Measurements from ENCODE around the gene EZH1.

The EZH1 gene

GRCh38 chr17:42744806-42745617 lies at the start of gene EZH1:
EZH1 (minus strand) TSS chr17:42745040; CDS start chr17:42728941, 16,099 bp downstream.
- DNase-seq (ENCODE audit: low spot score), result peak; percentile 100

DNA sequence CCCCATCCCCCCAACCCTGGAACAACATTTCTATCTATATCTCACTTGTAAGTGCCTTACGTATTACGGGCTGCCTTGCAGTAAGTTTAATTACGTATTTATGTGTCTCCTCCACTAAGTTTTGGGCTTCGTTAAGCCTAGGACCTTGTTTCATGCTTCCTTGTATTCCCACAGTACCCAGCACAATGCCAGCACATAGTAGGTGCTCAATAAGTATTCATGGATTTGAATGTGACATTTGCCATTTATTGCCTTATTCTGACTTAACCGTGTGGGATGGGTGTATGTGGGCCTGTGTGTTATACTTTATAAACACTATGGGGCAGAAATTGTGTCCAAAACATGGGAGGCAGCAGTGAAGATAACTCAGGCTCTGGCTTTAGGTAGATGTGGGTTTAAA lies 47.7 kb upstream of the EZH1 start:
- no peak for DNase-seq (ENCODE audit: low spot score)

DNA sequence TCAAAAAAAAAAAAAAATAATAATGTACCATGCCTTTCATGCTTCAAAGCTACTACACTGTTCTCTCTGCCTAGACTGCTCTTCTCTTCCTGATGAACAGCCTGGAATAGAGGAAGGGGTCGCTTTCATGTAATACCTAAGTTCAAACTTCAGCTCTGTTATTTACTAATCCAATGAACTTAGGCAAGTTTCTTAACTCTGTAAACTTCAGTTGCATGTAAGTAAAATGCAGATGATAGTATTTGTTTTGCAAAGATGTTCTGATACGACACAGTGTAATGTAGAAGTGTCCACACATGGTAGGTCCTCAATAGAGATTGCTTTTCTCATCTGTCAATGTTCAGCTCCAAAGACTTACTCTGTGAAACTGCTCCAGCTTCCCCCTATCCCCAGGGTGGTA lies 47.1 kb upstream of the EZH1 start:
- no peak for DNase-seq (ENCODE audit: low spot score)

- no peak for DNase-seq (ENCODE audit: low spot score)
Observed at GRCh38 chr17:42787266-42787665, 42.4 kb upstream of the EZH1 start.

GRCh38 chr17:42784811-42785592 lies 40.2 kb upstream of the EZH1 start:
- DNase-seq (ENCODE audit: low spot score), result no peak

- DNase-seq (ENCODE audit: low spot score), result no peak
Observed at GRCh38 chr17:42784409-42784808, 39.6 kb upstream of the EZH1 start.

DNA sequence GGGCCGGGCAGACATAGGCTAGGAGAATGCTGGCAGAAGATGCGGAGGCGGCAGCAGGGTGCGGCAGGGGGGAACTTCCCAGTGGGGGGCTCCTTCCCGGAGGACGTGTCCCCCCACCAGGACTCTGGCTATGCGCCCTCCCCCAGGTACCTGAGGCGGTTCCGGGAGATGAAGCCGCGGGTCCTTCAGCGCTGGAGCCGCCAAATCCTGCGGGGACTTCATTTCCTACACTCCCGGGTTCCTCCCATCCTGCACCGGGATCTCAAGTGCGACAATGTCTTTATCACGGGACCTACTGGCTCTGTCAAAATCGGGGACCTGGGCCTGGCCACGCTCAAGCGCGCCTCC lies 38.9 kb upstream of the EZH1 start:
- no peak for DNase-seq (ENCODE audit: low spot score)

DNA sequence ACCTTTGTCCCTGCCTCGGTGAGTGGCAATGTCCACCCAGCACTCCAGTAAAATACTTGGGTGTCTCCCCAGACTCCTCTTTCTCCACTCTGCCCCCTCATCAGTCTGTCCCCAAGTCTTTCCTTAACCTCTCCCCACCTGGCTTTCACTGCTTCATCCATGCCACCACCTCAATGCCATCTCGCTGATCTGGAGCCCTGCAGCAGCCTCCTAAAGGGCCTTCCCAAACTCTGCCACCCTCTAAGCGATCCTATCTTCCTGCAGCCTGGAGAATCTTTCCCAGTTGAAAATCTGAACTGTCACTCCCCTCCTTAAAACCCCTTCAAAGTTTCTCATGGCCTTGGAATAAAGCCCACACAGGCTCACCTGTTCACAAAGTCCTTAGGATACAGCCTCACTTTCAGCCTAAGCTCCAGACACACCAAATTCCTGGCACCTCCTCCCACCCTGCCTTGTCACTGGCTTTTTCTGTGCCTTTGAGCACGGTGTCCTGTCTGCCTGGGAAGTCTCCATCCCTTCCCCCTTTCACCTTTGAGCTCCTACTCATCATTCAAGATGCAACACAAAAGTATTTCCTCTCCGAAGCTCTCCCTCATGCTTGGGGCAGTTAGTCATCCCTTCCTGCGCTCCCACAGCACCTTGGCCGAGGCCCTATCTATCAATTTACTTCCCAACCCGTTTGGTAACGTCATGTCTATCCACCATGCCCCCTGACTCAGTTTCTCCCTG lies 38.4 kb upstream of the EZH1 start:
- DNase-seq (ENCODE audit: low spot score), result peak; percentile 83

DNA sequence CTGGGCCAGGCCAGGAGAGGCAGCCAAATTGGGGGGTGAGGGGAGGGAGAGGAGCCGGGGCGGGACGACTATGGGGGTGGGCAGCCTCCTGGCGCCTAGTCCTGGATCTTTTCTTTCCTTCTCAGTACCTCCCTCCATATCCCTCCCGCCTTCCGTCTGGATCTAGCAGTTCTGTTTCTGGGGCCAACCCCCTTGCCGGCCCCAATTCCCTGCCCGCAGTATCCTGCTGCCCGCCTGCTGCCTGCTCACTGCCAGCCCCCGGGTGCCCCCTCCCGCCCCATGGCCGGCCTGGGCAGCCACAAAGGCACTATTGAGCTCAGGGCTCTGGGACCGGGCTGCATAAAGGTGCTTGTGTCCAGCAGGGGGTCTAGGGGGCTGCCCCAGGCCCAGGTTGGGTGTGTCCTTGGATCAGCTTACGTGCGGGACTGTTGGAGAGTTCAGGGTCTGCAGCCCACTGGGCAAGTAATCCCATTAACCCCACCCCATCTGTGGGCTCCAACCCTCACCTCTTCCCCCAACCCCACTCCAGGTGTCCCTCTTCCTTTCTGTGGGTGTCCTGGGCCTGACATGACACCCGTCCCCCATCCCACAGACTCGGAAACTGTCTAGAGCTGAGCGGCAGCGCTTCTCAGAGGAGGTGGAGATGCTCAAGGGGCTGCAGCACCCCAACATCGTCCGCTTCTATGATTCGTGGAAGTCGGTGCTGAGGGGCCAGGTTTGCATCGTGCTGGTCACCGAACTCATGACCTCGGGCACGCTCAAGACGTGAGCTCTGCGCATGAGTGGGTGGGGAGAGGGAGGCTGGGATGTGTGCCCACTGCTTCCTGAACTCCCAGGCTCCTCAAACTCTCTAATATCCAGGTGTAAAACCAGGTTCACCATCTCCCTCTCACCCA lies 37.6 kb upstream of the EZH1 start:
- peak; percentile 72 for DNase-seq (ENCODE audit: low spot score)

DNA sequence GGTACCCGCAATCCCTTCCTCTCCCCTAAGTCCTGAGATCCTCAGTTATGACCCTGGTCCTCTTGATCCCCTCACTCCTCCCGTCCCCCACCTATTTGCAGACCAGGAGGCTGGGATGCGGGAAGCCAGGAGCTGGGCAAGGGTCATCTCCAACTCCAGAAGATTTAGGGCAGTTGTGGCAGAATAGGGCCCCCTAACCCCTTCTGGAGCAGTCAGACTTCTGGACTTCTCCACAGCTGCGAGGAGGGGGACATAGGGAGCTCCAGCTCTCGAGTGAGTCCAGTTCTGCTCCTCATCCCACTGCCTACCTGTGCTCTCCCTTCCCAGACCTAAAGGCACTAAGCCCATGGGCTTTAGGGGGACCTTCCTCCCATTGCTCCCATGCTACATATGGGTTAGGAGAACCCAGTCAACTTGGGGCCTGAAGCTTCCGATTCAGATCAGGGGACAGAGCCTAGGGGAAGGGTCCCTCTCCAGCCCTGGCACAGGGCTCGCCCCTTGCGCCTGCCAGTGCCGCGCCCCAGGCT lies 36.9 kb upstream of the EZH1 start:
- no peak for DNase-seq (ENCODE audit: low spot score)

- DNase-seq (ENCODE audit: low spot score), result peak; percentile 54
Observed at GRCh38 chr17:42780851-42781638, 36.2 kb upstream of the EZH1 start.

- DNase-seq (ENCODE audit: low spot score), result peak; percentile 92
Observed at GRCh38 chr17:42779936-42780850, 35.4 kb upstream of the EZH1 start, which contains the start of gene WNK4. WNK4 (plus strand) TSS chr17:42780610; CDS start chr17:42780699, 89 bp downstream.

DNA sequence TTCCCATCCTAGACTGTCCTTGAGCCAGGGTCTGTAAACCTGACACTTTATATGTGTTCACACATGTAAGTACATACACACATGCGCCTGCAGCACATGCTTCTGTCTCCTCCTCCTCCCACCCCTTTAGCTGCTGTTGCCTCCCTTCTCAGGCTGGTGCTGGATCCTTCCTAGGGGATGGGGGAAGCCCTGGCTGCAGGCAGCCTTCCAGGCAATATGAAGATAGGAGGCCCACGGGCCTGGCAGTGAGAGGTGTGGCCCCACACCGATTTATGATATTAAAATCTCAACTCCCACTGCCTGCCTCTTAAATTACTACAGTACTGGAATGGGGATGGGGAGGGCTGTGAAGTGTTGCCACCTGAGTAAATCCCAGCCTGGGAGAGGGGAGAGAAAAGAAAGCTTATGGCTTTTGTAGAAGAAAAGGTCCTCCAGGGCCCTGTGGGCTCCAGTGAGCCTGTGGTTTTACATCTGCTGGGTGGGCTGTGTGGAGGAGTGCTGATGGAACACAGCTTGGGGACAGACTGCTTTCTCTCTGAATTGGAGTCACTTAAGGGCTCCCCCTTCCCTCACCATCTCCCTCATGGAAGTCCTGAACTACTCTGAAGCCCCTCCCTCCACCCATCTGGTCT lies 34.6 kb upstream of the EZH1 start:
- no peak for DNase-seq (ENCODE audit: low spot score)

DNA sequence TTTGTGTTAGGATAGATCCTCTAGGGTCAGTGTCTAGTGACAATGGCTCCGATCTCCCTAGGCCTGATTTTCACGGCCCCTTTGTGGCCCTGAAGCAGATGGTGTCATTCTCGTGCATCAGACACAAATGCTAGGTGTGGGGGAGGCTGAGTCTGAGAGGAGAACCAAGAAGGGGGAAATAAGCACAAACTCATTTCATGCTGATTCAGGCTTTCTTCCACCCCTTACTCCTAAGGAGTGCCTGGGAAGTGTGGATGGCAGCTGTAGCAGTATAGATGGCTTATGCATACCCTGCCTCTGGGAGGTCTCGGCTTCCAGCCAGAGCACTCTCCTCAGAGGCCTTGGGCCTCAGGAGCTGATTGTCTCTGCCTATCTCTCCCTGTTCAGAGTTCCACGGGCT lies 33.7 kb upstream of the EZH1 start:
- DNase-seq (ENCODE audit: low spot score), result no peak

DNA sequence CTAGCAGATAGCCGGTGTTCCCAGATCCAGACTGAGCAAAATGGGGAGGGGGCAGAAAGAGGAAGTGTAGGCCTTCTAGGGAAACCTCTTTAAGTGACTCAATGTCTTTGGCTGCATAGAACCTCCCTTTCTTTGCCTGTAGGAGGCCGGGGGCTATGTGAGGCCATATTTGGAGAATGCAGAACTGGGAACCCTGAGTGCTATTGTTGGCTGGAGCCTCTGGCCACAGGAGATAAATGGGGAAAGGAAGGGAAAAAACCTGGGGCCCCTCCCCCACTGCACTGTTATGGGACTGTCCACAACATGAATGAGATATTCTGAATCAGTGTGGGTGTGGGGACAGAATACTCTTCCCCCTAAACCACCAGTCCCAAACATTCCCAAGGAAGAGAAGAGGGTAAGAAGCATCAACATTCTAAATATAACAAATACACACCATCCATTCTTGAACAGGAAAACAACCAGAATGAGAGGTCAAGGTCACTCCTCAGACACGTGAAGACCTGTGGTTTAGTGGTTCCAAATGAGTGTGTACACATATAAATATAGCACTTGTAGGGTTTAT lies 30.8 kb upstream of the EZH1 start:
- no peak for DNase-seq (ENCODE audit: low spot score)

DNA sequence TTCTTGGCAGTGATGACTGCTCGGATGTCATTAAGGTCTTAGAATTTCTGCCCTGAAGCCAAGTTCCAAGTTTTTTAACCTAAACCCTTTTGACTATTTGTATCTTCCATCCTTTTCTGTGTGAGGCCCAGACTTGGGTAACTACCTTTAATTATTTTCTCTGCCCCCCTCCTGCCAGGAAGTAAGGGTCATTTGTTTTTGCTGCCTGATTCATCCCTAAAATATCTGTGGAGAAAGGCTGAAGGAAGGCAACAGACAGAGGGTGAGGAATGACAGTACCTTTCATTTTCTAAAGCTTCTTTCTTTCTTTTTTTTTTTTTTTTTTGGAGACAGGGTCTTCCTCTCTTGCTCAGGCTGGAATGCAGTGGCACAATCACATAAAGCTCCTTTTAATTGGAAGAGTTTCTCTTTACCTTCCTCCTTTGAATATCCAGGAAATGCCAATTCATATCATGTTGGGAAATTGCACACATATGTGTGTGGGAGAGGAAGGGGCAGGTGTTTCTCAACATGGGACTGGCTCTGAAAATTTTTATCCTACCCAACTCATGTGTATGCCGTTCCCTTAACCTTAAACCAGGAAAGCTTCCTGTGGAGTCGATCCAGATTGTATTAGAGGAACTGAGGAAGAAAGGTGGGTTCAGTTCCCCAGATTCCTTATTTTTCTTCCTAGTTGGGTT lies 29.4 kb upstream of the EZH1 start:
- DNase-seq (ENCODE audit: low spot score), result peak; percentile 43

DNA sequence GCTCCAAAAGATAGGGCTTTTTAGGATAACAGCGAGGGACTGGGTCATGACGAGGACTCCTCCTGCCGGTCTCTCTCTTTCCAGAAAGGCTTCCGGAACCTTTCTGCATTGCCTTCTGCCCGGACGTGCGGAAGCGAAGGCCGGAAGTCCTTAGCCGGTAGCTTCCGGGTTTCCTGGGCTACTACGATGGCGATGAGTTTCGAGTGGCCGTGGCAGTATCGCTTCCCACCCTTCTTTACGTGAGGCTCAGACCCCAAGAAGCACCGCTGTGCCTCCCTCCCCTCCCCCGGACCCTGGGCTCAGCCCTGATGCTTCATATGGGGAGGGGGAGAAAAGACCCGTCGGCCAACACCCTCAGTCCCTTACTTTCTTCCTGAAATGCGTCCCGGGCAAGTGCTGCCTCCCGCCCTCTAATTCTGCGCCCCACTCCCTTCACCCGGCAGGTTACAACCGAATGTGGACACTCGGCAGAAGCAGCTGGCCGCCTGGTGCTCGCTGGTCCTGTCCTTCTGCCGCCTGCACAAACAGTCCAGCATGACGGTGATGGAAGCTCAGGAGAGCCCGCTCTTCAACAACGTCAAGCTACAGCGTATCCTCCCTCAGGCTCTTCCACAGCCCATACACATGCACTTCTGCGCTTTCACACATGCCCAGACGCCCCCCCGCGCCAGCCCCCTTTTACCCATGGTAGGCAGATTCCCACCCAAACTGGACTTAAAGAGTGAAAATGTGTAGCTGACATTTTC lies 28.6 kb upstream of the EZH1 start, which contains the start of gene VPS25:
TSS of gene VPS25 (plus strand) at position 160 of the 746 bp plus-strand sequence. CDS start at position 187, 27 bp downstream.
- peak; percentile 88 for DNase-seq (ENCODE audit: low spot score)
